Sigmoid colon (tissue), 7 donors: ENCODE results near the gene NFATC1. TPM values are rescaled to one million over a fixed set of nuclear protein-coding genes. Genes with fewer than 3 reads are reported as not detected.

Experiments
- DNase-seq: peaks from one replicate; pipeline ENCODE4 v3.0.0-alpha.2; 2019
- H3K27ac ChIP-seq, 4 donors: fragments of 200-600 bp; sonication (generic); one replicate each; pipeline ENCODE4 v1.5.1; 2016 to 2019; ENCODE audit warnings: mild to moderate bottlenecking in 1 of 4
- H3K27me3 ChIP-seq, 3 donors: fragments of 200-600 bp; sonication (generic); one replicate each; pipeline ENCODE4 v1.5.1; 2019; ENCODE audit warnings: mild to moderate bottlenecking in 1 of 3
- H3K36me3 ChIP-seq, 4 donors: fragments of 200-600 bp; sonication (generic); one replicate each; pipeline ENCODE4 v1.5.1; 2016 to 2019
- H3K4me1 ChIP-seq, 4 donors: fragments of 200-600 bp; sonication (generic); one replicate each; pipeline ENCODE4 v1.5.1; 2017 to 2019
- H3K4me3 ChIP-seq, 4 donors: fragments of 200-600 bp; sonication (generic); one replicate each; pipeline ENCODE4 v1.5.1; 2017 to 2019; ENCODE audit warnings: mild to moderate bottlenecking in 2 of 4, moderate library complexity in 1 of 4
- H3K9me3 ChIP-seq, 4 donors: fragments of 200-600 bp in 3 of 4; sonication (generic) in 3 of 4; one replicate each; pipeline versions ENCODE4 v1.5.1 to v1.6.1; 2013 to 2019
- EP300 ChIP-seq, 4 donors: sonication (generic); formaldehyde crosslinking; IDR thresholded peaks; one replicate each; pipeline ENCODE4 v1.6.1; 2017; ENCODE audit warnings: antibody characterized with exemption in 4 of 4
- POLR2A ChIP-seq, 2 donors: fragments of 450-650 bp; IDR thresholded peaks; one replicate each; pipeline ENCODE4 v1.6.1; 2016; ENCODE audit warnings: antibody characterized with exemption in 2 of 2, mild to moderate bottlenecking in 2 of 2, moderate library complexity in 2 of 2
- POLR2AphosphoS5 ChIP-seq, 4 donors: sonication (generic); formaldehyde crosslinking; IDR thresholded peaks; one replicate each; pipeline ENCODE4 v1.6.1; 2017; ENCODE audit warnings: antibody characterized with exemption in 4 of 4
- WGBS, 2 donors: extraction: QIAGEN DNeasy Blood & Tissue Kit; methylation state at CpG; one replicate each; pipeline ENCODE4 v1.1.7; 2013; 5-methylcytosine and 5-hydroxymethylcytosine counted together
- intact Hi-C: fragments of 100-400 bp; cut with DNase I; formaldehyde crosslinking; loops from one replicate; pipeline ENCODE4 v1.15.1; 2023
- polyA plus RNA-seq, 3 donors: library from polyadenylated mRNA; stranded (reverse); fragments of 200-250 nt; gene quantifications; one replicate each; pipeline ENCODE4 v1.2.3, GENCODE V29; 2013
- total RNA-seq, 4 donors: library from RNA; depleted of rRNA; stranded (reverse); fragments of >200 nt; gene quantifications; one replicate each; pipeline ENCODE4 v1.1.0, GENCODE V29; 2016
- TF ChIP-seq, protein P1 (sequence below), 4 experiments: fragments of 450-650 bp in 3 of 4; fragments of 200-600 bp in 1 of 4; IDR thresholded peaks; one replicate each; pipeline ENCODE4 v1.5.1; 2016 to 2019; ENCODE audit warnings: antibody characterized with exemption in 4 of 4, mild to moderate bottlenecking in 3 of 4, moderate library complexity in 2 of 4
- donor health status: healthy with polysubstance abuse.
- donor health status: Bipolar disorder and iron deficiency.
- donor health status: healthy.

Gene NFATC1
- total and polyA plus RNA-seq, 7 donors, result 1.6 to 13.8 (median 10.7) TPM

DNA sequence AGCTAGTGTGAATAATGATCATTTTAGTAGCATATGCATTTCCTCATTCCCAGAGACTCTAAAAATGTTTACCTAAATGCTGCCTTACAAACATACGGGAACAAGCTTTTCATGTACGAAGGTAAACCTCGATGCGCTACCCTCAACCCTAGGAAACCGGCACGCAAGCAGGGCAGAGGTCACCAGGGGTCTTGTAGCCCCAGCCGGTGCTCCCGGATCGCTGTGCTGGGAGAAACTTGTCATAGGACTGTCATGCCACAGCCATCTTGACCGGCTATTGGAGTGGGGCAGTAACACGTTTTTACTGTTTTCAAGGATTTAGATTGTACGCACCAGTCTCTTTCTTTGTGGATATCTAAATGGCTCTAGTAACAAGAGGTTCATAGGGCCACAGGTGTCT, 34.8 kb upstream of the NFATC1 start:
- intact Hi-C loops, result no loop called here
- Histone ChIP-seq H3K27me3 (no peaks in the 10 kb centered on the region), H3K4me3 (no peak overlapping the region), H3K4me1 (no peaks in the 10 kb centered on the region), H3K27ac (no peak overlapping the region), H3K9me3 (no peaks in the 10 kb centered on the region), H3K36me3 (peaks cover 0 to 56% (median 9%) of the 10 kb centered on the region in 4 donors)
- 97 to 98% methylated on average over 12 of the region's 12 CpGs for WGBS, 2 donors
- DNase-seq, result no peak
- no peak for TF ChIP-seq POLR2AphosphoS5 (IDR thresholded peaks at IDR 0.05)
- TF ChIP-seq, protein P1, sequence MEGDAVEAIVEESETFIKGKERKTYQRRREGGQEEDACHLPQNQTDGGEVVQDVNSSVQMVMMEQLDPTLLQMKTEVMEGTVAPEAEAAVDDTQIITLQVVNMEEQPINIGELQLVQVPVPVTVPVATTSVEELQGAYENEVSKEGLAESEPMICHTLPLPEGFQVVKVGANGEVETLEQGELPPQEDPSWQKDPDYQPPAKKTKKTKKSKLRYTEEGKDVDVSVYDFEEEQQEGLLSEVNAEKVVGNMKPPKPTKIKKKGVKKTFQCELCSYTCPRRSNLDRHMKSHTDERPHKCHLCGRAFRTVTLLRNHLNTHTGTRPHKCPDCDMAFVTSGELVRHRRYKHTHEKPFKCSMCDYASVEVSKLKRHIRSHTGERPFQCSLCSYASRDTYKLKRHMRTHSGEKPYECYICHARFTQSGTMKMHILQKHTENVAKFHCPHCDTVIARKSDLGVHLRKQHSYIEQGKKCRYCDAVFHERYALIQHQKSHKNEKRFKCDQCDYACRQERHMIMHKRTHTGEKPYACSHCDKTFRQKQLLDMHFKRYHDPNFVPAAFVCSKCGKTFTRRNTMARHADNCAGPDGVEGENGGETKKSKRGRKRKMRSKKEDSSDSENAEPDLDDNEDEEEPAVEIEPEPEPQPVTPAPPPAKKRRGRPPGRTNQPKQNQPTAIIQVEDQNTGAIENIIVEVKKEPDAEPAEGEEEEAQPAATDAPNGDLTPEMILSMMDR (IDR thresholded peaks at IDR 0.05), result no peak
- TF ChIP-seq POLR2A (IDR thresholded peaks at IDR 0.05), result no peak
- TF ChIP-seq EP300 (IDR thresholded peaks at IDR 0.05), result no peak

- no peaks in the 10 kb centered on the region for H3K9me3 ChIP-seq
- no peak for TF ChIP-seq EP300 (IDR thresholded peaks at IDR 0.05)
- TF ChIP-seq, protein P1 (IDR thresholded peaks at IDR 0.05), result no peak
- no peak for TF ChIP-seq POLR2A (IDR thresholded peaks at IDR 0.05)
- no peak for TF ChIP-seq POLR2AphosphoS5 (IDR thresholded peaks at IDR 0.05)
- 85 to 86% methylated on average over 20 of the region's 20 CpGs for WGBS, 2 donors
- H3K27me3 ChIP-seq, result no peaks in the 10 kb centered on the region
- H3K4me1 ChIP-seq, result no peaks in the 10 kb centered on the region
- no peak overlapping the region for H3K27ac ChIP-seq
- no peak for DNase-seq
- intact Hi-C loops, result no loop called here
- H3K36me3 ChIP-seq, result peaks cover 0 to 63% (median 9%) of the 10 kb centered on the region in 4 donors
- no peak overlapping the region for H3K4me3 ChIP-seq
Observed at GRCh38 chr18:79361766-79362522, 33.8 kb upstream of the NFATC1 start.

DNA sequence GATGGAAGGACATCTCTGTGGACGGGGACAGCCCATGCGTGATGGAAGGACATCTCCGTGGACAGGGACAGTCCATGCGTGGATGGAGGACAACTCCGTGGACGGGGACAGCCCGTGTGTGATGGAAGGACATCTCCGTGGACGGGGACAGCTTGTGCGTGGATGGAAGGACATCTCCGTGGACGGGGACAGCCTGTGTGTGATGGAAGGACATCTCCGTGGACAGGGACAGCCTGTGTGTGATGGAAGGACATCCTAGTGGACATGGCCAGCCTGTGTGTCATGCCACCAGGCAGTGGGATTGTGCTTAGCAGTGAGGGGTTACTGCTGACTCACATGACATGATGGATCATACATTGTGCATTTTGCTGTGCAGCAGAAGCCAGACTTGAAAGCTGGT, 30.0 kb upstream of the NFATC1 start:
- 96 to 97% methylated on average over 13 of the region's 13 CpGs for WGBS, 2 donors
- Histone ChIP-seq H3K36me3 (peaks cover 0 to 45% (median 5%) of the 10 kb centered on the region in 4 donors), H3K4me3 (no peak overlapping the region), H3K9me3 (no peaks in the 10 kb centered on the region), H3K27ac (no peak overlapping the region), H3K27me3 (no peaks in the 10 kb centered on the region), H3K4me1 (no peaks in the 10 kb centered on the region)
- TF ChIP-seq, protein P1 (IDR thresholded peaks at IDR 0.05), result no peak
- no peak for TF ChIP-seq EP300 (IDR thresholded peaks at IDR 0.05)
- TF ChIP-seq POLR2A (IDR thresholded peaks at IDR 0.05), result no peak
- no peak for TF ChIP-seq POLR2AphosphoS5 (IDR thresholded peaks at IDR 0.05)
- DNase-seq, result no peak
- intact Hi-C loops, result no loop called here

GRCh38 chr18:79366177-79367094, 29.3 kb upstream of the NFATC1 start:
- H3K4me1 ChIP-seq, result no peaks in the 10 kb centered on the region
- TF ChIP-seq, protein P1 (IDR thresholded peaks at IDR 0.05), result no peak
- no peak for TF ChIP-seq POLR2A (IDR thresholded peaks at IDR 0.05)
- no peak for TF ChIP-seq POLR2AphosphoS5 (IDR thresholded peaks at IDR 0.05)
- no peak for TF ChIP-seq EP300 (IDR thresholded peaks at IDR 0.05)
- intact Hi-C loops, result no loop called here
- H3K36me3 ChIP-seq, result peaks cover 0 to 38% (median 4%) of the 10 kb centered on the region in 4 donors
- no peak overlapping the region for H3K4me3 ChIP-seq
- H3K27ac ChIP-seq, result no peak overlapping the region
- no peaks in the 10 kb centered on the region for H3K9me3 ChIP-seq
- 82 to 85% methylated on average over 29 of the region's 29 CpGs for WGBS, 2 donors
- no peak for DNase-seq
- H3K27me3 ChIP-seq, result no peaks in the 10 kb centered on the region
